Measurements from ENCODE around the gene PRX. TPM values are rescaled to one million over a fixed set of nuclear protein-coding genes. Genes with fewer than 3 reads are reported as not detected.

Gene PRX
- total RNA-seq, 1 experiment from 2014 or later: 4.8 TPM

DNA sequence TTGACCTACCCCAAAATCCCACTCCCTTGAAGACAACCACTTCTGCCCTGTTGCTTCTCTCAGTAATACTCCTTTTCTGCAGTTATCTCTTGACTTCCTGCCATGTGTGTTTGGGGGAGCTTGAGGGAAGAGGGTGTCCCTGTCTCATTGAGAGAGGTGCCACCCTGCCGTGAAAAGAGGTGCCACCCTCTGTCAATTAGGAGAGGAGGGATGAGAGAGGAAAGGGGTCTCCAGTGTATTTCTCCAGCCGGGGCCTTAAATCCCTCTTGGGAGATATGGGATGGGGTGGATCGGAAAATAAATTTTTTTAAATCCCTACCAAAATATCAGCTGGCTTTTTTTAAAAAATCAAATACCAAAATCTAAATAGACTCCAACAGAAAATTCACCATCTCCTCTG, 48.2 kb downstream of the PRX start:
- Histone ChIP-seq H3K9me2 (ENCODE audit: insufficient read depth) (no peaks in the 10 kb centered on the region), H4K20me1 (ENCODE audit: insufficient read depth) (no peaks in the 10 kb centered on the region), H2AFZ (ENCODE audit: low read depth, low read length, poor library complexity, severe bottlenecking) (no peak overlapping the region), H3K4me1 (ENCODE audit: control insufficient read depth in 1 of 2, insufficient read depth in 2 of 2, low read length in 2 of 2) (no peaks in the 10 kb centered on the region), H3K79me2 (ENCODE audit: insufficient read depth, low read length) (no peaks in the 10 kb centered on the region), H3K9me3 (ENCODE audit: control insufficient read depth in 1 of 2, insufficient read depth in 1 of 2, low read depth in 1 of 2, low read length in 2 of 2) (no peaks in the 10 kb centered on the region), H3K27me3 (ENCODE audit: insufficient read depth, low read length) (no peaks in the 10 kb centered on the region), H3K4me3 (replicated peaks in 1 of 2; ENCODE audit: low read depth in 1 of 2, low read length in 2 of 2) (no peak overlapping the region), H3K9ac (ENCODE audit: low read length) (no peak overlapping the region), H3K36me3 (ENCODE audit: control insufficient read depth in 1 of 2, insufficient read depth in 2 of 2, low read length in 2 of 2) (peaks cover 0 to 5% of the 10 kb centered on the region in 2 experiments; a peak in 2 of 4 replicates), H3K4me2 (ENCODE audit: low read length) (no peak overlapping the region), H3K27ac (ENCODE audit: low read depth, low read length) (no peak overlapping the region)
- BruUV-seq (replicated peaks): no TSS peak
- ATAC-seq: no peak
- POLR2A ChIA-PET: no interaction called here
- RAD21 ChIA-PET (ENCODE audit: low non-redundant PET in 1 of 2, low total read pairs in 2 of 2, uncharacterized antibody in 2 of 2, unreplicated experiment in 2 of 2): no interaction called here
- CTCF ChIA-PET: no interaction called here
- intact Hi-C loops (cut with micrococcal nuclease): no loop called here
- TF ChIP-seq EZH2 (IDR thresholded peaks at IDR 0.05): no peak
- no peak for TF ChIP-seq TCF7L2 (IDR thresholded peaks at IDR 0.05; ENCODE audit: borderline replicate concordance, extremely low read depth, insufficient read depth, insufficient read length)
- TF ChIP-seq, protein P1, sequence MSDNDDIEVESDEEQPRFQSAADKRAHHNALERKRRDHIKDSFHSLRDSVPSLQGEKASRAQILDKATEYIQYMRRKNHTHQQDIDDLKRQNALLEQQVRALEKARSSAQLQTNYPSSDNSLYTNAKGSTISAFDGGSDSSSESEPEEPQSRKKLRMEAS (IDR thresholded peaks at IDR 0.05): no peak
- no peak for TF ChIP-seq FOSL1 (IDR thresholded peaks at IDR 0.05; ENCODE audit: low read depth)
- TF ChIP-seq SIN3A (IDR thresholded peaks at IDR 0.05; ENCODE audit: low read depth): no peak
- no peak for TF ChIP-seq ZFX (IDR thresholded peaks at IDR 0.05)
- no peak for TF ChIP-seq CEBPB (IDR thresholded peaks at IDR 0.05; ENCODE audit: low read depth)
- DNase-seq (ENCODE audit: low read depth, low spot score): no peak

DNA sequence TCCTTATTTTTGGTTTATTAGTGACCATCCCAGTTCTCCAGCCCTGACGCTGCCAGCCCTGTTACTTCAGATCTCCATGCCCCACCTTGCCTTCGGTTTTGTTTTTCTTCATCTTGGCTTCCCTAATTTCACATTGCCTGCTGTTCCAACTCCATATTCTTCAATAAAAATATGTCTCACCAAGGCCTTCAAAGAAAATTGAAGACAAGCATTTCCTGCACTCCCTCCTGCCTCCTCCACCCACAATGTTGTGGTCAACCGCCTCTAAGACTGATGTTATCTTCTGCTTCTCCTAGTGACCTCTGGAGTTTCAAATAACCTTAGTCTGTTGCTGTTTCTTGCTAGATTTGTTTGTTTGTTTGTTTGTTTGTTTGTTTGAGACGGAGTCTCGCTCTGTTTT, 50.1 kb downstream of the PRX start:
- no TSS peak for BruUV-seq (replicated peaks)
- no peak overlapping the region for H3K4me3 ChIP-seq (replicated peaks in 1 of 2; ENCODE audit: low read depth in 1 of 2, low read length in 2 of 2)
- no peak overlapping the region for H3K27ac ChIP-seq (ENCODE audit: low read depth, low read length)
- ChIA-PET CTCF (no interaction called here), POLR2A (no interaction called here), RAD21 (ENCODE audit: low non-redundant PET in 1 of 2, low total read pairs in 2 of 2, uncharacterized antibody in 2 of 2, unreplicated experiment in 2 of 2) (no interaction called here)
- ATAC-seq (no peak), DNase-seq (ENCODE audit: low read depth, low spot score) (no peak)
- H3K27me3 ChIP-seq (ENCODE audit: insufficient read depth, low read length): no peaks in the 10 kb centered on the region
- peaks cover 0 to 5% of the 10 kb centered on the region in 2 experiments; a peak in 2 of 4 replicates for H3K36me3 ChIP-seq (ENCODE audit: control insufficient read depth in 1 of 2, insufficient read depth in 2 of 2, low read length in 2 of 2)
- H3K4me1 ChIP-seq (ENCODE audit: control insufficient read depth in 1 of 2, insufficient read depth in 2 of 2, low read length in 2 of 2): no peaks in the 10 kb centered on the region
- no peaks in the 10 kb centered on the region for H3K79me2 ChIP-seq (ENCODE audit: insufficient read depth, low read length)
- no peak overlapping the region for H2AFZ ChIP-seq (ENCODE audit: low read depth, low read length, poor library complexity, severe bottlenecking)
- H3K9me3 ChIP-seq (ENCODE audit: control insufficient read depth in 1 of 2, insufficient read depth in 1 of 2, low read depth in 1 of 2, low read length in 2 of 2): no peaks in the 10 kb centered on the region
- intact Hi-C loops (cut with micrococcal nuclease): no loop called here
- no peak overlapping the region for H3K9ac ChIP-seq (ENCODE audit: low read length)
- H3K4me2 ChIP-seq (ENCODE audit: low read length): no peak overlapping the region
- no peaks in the 10 kb centered on the region for H4K20me1 ChIP-seq (ENCODE audit: insufficient read depth)
- H3K9me2 ChIP-seq (ENCODE audit: insufficient read depth): no peaks in the 10 kb centered on the region
- TF ChIP-seq ZNF274 (IDR thresholded peaks at IDR 0.05; ENCODE audit: low read depth, low read length): no peak
- TF ChIP-seq, protein P2, sequence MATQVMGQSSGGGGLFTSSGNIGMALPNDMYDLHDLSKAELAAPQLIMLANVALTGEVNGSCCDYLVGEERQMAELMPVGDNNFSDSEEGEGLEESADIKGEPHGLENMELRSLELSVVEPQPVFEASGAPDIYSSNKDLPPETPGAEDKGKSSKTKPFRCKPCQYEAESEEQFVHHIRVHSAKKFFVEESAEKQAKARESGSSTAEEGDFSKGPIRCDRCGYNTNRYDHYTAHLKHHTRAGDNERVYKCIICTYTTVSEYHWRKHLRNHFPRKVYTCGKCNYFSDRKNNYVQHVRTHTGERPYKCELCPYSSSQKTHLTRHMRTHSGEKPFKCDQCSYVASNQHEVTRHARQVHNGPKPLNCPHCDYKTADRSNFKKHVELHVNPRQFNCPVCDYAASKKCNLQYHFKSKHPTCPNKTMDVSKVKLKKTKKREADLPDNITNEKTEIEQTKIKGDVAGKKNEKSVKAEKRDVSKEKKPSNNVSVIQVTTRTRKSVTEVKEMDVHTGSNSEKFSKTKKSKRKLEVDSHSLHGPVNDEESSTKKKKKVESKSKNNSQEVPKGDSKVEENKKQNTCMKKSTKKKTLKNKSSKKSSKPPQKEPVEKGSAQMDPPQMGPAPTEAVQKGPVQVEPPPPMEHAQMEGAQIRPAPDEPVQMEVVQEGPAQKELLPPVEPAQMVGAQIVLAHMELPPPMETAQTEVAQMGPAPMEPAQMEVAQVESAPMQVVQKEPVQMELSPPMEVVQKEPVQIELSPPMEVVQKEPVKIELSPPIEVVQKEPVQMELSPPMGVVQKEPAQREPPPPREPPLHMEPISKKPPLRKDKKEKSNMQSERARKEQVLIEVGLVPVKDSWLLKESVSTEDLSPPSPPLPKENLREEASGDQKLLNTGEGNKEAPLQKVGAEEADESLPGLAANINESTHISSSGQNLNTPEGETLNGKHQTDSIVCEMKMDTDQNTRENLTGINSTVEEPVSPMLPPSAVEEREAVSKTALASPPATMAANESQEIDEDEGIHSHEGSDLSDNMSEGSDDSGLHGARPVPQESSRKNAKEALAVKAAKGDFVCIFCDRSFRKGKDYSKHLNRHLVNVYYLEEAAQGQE (IDR thresholded peaks at IDR 0.05; ENCODE audit: low read depth): no peak
- TF ChIP-seq RAD21 (IDR thresholded peaks at IDR 0.05; ENCODE audit: low read depth): no peak
- TF ChIP-seq, protein P3, sequence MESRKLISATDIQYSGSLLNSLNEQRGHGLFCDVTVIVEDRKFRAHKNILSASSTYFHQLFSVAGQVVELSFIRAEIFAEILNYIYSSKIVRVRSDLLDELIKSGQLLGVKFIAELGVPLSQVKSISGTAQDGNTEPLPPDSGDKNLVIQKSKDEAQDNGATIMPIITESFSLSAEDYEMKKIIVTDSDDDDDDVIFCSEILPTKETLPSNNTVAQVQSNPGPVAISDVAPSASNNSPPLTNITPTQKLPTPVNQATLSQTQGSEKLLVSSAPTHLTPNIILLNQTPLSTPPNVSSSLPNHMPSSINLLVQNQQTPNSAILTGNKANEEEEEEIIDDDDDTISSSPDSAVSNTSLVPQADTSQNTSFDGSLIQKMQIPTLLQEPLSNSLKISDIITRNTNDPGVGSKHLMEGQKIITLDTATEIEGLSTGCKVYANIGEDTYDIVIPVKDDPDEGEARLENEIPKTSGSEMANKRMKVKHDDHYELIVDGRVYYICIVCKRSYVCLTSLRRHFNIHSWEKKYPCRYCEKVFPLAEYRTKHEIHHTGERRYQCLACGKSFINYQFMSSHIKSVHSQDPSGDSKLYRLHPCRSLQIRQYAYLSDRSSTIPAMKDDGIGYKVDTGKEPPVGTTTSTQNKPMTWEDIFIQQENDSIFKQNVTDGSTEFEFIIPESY (IDR thresholded peaks at IDR 0.05; ENCODE audit: extremely low read depth, insufficient replicate concordance, low read length): no peak
- no peak for TF ChIP-seq POLR2AphosphoS5 (IDR thresholded peaks at IDR 0.05; ENCODE audit: low read depth, low read length)
- TF ChIP-seq ELF1 (IDR thresholded peaks at IDR 0.05; ENCODE audit: borderline replicate concordance, low read depth): no peak
- TF ChIP-seq JUND (IDR thresholded peaks at IDR 0.05): no peak
- no peak for TF ChIP-seq YY1 (IDR thresholded peaks at IDR 0.05; ENCODE audit: extremely low read depth, insufficient replicate concordance, low read depth, low read length)
- no peak for TF ChIP-seq CBX3 (IDR thresholded peaks at IDR 0.05; ENCODE audit: low read depth)
